HL-60 (cell line): Measurements from ENCODE around the gene NOC4L.

ENCODE experiments used
- DNase-seq, 2 experiments: peaks; one replicate each; pipeline ENCODE4 v3.0.0-alpha.2; 2010 to 2020; ENCODE audit warnings: low read depth in 1 of 2, low spot score in 1 of 2
- H3K27ac ChIP-seq: fragments of 250-450 bp; sonication (Bioruptor Pico); replicated peaks from 2 replicates; pipeline ENCODE4 v1.5.1; 2020; ENCODE audit warnings: mild to moderate bottlenecking, moderate library complexity
- H3K27me3 ChIP-seq: fragments of 250-450 bp; sonication (Bioruptor Pico); 2 replicates; pipeline ENCODE4 v1.5.1; 2021; ENCODE audit warnings: mild to moderate bottlenecking, moderate library complexity; ENCODE audit not compliant: insufficient read depth, poor library complexity, severe bottlenecking
- H3K4me3 ChIP-seq: replicated peaks from 2 replicates; pipeline ENCODE4 v1.5.1; 2011; ENCODE audit warnings: mild to moderate bottlenecking, control low read depth, low read length; ENCODE audit not compliant: insufficient read depth
- CTCF ChIP-seq: IDR thresholded peaks from one replicate; pipeline ENCODE4 v1.5.1; 2011; ENCODE audit warnings: low read length, control low read depth, inconsistent platforms; ENCODE audit not compliant: insufficient read depth
- GABPA ChIP-seq: IDR thresholded peaks from 2 replicates; pipeline ENCODE4 v1.6.1; 2012; ENCODE audit warnings: low read depth
- POLR2AphosphoS5 ChIP-seq: IDR thresholded peaks from 2 replicates; pipeline ENCODE4 v1.6.1; 2012; ENCODE audit warnings: low read depth
- SPI1 ChIP-seq: IDR thresholded peaks from 2 replicates; pipeline ENCODE4 v1.6.1; 2012; ENCODE audit warnings: low read depth, mild to moderate bottlenecking, borderline replicate concordance
- TF ChIP-seq, protein P1 (sequence below): IDR thresholded peaks from 2 replicates; pipeline ENCODE4 v1.6.1; 2012; ENCODE audit warnings: low read depth; ENCODE audit not compliant: insufficient replicate concordance

The NOC4L gene

DNA sequence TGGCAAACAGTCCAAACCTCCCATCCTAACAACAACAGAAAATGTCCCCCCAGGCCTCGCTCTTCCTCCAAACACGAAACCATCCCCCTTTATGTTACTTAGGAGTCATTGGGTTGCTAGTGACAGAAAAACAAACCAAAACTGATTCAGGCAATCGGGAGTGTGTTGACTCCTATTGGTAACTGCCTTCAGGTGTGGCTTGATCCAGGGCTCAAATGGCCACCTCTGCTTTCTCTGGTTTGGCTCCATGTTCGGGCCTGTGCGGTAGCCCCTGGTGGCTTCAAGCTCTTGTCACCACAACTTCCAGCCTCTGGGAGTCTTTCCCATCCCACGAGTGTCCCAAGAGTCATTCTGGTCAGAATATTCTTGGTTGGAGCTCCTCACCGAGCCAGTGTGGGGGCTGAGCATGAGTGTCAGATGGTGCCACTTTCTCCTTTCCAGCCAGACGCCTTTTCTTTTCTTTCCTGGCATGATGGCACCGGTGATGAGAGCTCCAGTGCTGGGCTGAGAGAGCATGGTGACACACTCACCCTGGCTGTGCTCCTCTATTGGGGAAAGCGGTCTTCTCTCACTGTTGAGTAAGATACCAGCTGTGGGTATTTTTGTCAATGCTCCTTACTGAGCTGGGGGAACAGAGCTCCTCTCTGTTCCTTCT, 38.6 kb downstream of the NOC4L start:
- Histone ChIP-seq H3K27me3 (peaks cover 17% of the 10 kb centered on the region), H3K4me3 (no peak overlapping the region), H3K27ac (no peak overlapping the region)
- no peak for TF ChIP-seq GABPA
- TF ChIP-seq SPI1 = no peak
- TF ChIP-seq POLR2AphosphoS5 = no peak
- TF ChIP-seq, protein P1, sequence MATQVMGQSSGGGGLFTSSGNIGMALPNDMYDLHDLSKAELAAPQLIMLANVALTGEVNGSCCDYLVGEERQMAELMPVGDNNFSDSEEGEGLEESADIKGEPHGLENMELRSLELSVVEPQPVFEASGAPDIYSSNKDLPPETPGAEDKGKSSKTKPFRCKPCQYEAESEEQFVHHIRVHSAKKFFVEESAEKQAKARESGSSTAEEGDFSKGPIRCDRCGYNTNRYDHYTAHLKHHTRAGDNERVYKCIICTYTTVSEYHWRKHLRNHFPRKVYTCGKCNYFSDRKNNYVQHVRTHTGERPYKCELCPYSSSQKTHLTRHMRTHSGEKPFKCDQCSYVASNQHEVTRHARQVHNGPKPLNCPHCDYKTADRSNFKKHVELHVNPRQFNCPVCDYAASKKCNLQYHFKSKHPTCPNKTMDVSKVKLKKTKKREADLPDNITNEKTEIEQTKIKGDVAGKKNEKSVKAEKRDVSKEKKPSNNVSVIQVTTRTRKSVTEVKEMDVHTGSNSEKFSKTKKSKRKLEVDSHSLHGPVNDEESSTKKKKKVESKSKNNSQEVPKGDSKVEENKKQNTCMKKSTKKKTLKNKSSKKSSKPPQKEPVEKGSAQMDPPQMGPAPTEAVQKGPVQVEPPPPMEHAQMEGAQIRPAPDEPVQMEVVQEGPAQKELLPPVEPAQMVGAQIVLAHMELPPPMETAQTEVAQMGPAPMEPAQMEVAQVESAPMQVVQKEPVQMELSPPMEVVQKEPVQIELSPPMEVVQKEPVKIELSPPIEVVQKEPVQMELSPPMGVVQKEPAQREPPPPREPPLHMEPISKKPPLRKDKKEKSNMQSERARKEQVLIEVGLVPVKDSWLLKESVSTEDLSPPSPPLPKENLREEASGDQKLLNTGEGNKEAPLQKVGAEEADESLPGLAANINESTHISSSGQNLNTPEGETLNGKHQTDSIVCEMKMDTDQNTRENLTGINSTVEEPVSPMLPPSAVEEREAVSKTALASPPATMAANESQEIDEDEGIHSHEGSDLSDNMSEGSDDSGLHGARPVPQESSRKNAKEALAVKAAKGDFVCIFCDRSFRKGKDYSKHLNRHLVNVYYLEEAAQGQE = no peak
- no peak for TF ChIP-seq CTCF
- no peak for DNase-seq

DNA sequence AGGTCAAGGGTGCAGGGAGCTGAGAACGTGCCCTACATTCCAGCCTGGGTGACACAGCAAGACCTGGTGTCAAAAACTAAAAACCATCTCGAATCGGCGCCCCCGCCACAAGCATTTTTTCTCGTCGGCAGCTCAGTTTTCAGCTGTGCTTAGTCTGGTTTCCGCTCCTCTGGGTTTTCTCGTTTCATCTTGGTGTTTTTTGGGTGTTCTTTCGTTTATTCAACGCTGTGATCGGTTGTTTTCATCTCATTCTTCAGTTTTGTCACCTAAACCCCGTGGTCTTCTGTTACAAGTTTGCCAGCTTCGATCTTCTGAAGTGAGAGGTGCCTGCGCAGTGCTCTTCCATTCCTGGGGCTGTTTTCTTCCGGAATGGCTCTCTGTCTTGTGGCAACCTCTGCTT, 41.4 kb downstream of the NOC4L start:
- H3K27ac ChIP-seq = no peak overlapping the region
- TF ChIP-seq GABPA (no peak), CTCF (no peak), POLR2AphosphoS5 (no peak), SPI1 (no peak)
- TF ChIP-seq, protein P1 = no peak
- H3K27me3 ChIP-seq = peaks cover 27% of the 10 kb centered on the region
- H3K4me3 ChIP-seq = no peak overlapping the region
- DNase-seq = no peak

GRCh38 chr12:132186208-132186856, 42.1 kb downstream of the NOC4L start:
- Histone ChIP-seq H3K27me3 (peaks cover 27% of the 10 kb centered on the region), H3K4me3 (no peak overlapping the region), H3K27ac (no peak overlapping the region)
- DNase-seq = no peak
- TF ChIP-seq GABPA (no peak), SPI1 (no peak), POLR2AphosphoS5 (no peak), CTCF (no peak)
- TF ChIP-seq, protein P1 = no peak
